Astrocyte of the cerebellum (primary cell): Measurements from ENCODE around the gene CROT.

Source experiments
- DNase-seq: peaks from one replicate; pipeline ENCODE4 v3.0.0-alpha.2; 2011; ENCODE audit warnings: low read depth
- H3K4me3 ChIP-seq: 2 replicates; pipeline ENCODE4 v1.5.1; 2011; ENCODE audit warnings: mild to moderate bottlenecking, low read depth, low read length, moderate library complexity
- CTCF ChIP-seq: IDR thresholded peaks from 2 replicates; pipeline ENCODE4 v1.5.1; 2012; ENCODE audit warnings: low read length, low read depth, moderate library complexity, mild to moderate bottlenecking; ENCODE audit errors: missing control alignments
- in situ Hi-C: cut with HindIII; loops from 2 replicates; pipeline ENCODE4 v1.10.0; 2017; ENCODE audit warnings: low sequenced_read_pairs

The CROT gene

GRCh38 chr7:87404674-87405073 lies 59.2 kb downstream of the CROT start:
- no peak for DNase-seq
- TF ChIP-seq CTCF, result no peak
- in situ Hi-C loops, result loop anchor here (5.0 kb wide), 1 partner anchor 87 kb away; no protein-coding TSS in a partner anchor
- no peak overlapping the region for H3K4me3 ChIP-seq

- in situ Hi-C loops, result no loop called here
- no peak for DNase-seq
- TF ChIP-seq CTCF, result no peak
- H3K4me3 ChIP-seq, result no peak overlapping the region
These were observed 65.7 kb downstream of the CROT start for GRCh38 chr7:87411186-87411585.

- in situ Hi-C loops, result no loop called here
- no peak overlapping the region for H3K4me3 ChIP-seq
- no peak for TF ChIP-seq CTCF
- DNase-seq, result no peak
These were observed 67.6 kb downstream of the CROT start for GRCh38 chr7:87413029-87413428.

GRCh38 chr7:87413951-87414793 lies 68.7 kb downstream of the CROT start:
- DNase-seq, result no peak
- no peak overlapping the region for H3K4me3 ChIP-seq
- in situ Hi-C loops, result no loop called here
- no peak for TF ChIP-seq CTCF

- no peak for DNase-seq
- in situ Hi-C loops, result no loop called here
- no peak overlapping the region for H3K4me3 ChIP-seq
- TF ChIP-seq CTCF, result no peak
These were observed 69.3 kb downstream of the CROT start for GRCh38 chr7:87414794-87415188.

GRCh38 chr7:87416682-87417587 lies 71.5 kb downstream of the CROT start:
- DNase-seq, result peak; percentile 57
- TF ChIP-seq CTCF, result peak; percentile 49
- in situ Hi-C loops, result no loop called here
- H3K4me3 ChIP-seq, result no peak overlapping the region
